Measurements from ENCODE around the gene EIF2S1. TPM values are rescaled to one million over a fixed set of nuclear protein-coding genes. Genes with fewer than 3 reads are reported as not detected.

The EIF2S1 gene
- total RNA-seq, 1 experiment from 2014 or later, result 165 TPM

GRCh38 chr14:67426983-67427606, 67.0 kb downstream of the EIF2S1 start:
- Histone ChIP-seq H3K4me1 (ENCODE audit: insufficient read depth, low read length) (peaks cover 2% of the 10 kb centered on the region; the same call in 1 of the 2 replicates), H3T11ph (ENCODE audit: low read length) (no peak overlapping the region), H2BK120ac (ENCODE audit: low read depth, low read length, poor library complexity, severe bottlenecking) (no peak overlapping the region), H2BK5ac (ENCODE audit: insufficient read length, low read length) (no peak overlapping the region), H4K5ac (ENCODE audit: insufficient read length, low read depth, low read length) (no peak overlapping the region), H3K9ac (ENCODE audit: extremely low read depth, insufficient read length, low read length) (no peak overlapping the region), H3K23ac (ENCODE audit: insufficient read length, low read depth, low read length) (no peak overlapping the region), H4K91ac (ENCODE audit: insufficient read length, low read depth, low read length) (no peak overlapping the region), H4K8ac (replicated peaks; ENCODE audit: insufficient read length, low read depth, low read length) (no peak overlapping the region), H2BK12ac (ENCODE audit: insufficient read length, low read depth, low read length) (no peak overlapping the region), H2BK20ac (ENCODE audit: low read depth, low read length, poor library complexity, severe bottlenecking) (no peak overlapping the region), H3K79me1 (ENCODE audit: insufficient read depth, low read depth, low read length, poor library complexity, severe bottlenecking) (no peaks in the 10 kb centered on the region), H2BK15ac (ENCODE audit: low read depth, low read length) (no peak overlapping the region), H3K23me2 (ENCODE audit: insufficient read length, low read depth, low read length, poor library complexity, severe bottlenecking) (no peaks in the 10 kb centered on the region), H3K56ac (ENCODE audit: insufficient read length, low read depth, low read length) (no peak overlapping the region), H3K9me3 (ENCODE audit: control insufficient read depth, low read depth, low read length) (no peaks in the 10 kb centered on the region), H3K79me2 (ENCODE audit: insufficient read depth, low read length) (no peaks in the 10 kb centered on the region), H3K27ac (ENCODE audit: insufficient read length, low read depth, low read length) (no peak overlapping the region), H2AFZ (ENCODE audit: low read length) (no peak overlapping the region), H2AK5ac (ENCODE audit: insufficient read length, low read length) (no peak overlapping the region), H3K4ac (ENCODE audit: low read depth, low read length) (no peak overlapping the region), H3K14ac (ENCODE audit: insufficient read depth, low read length) (no peak overlapping the region), H3K27me3 (ENCODE audit: insufficient read depth, low read length) (no peaks in the 10 kb centered on the region), H3K18ac (ENCODE audit: insufficient read length, low read depth, low read length) (no peak overlapping the region), H3K4me2 (ENCODE audit: insufficient read depth, insufficient read length, low read length) (no peak overlapping the region), H4K20me1 (ENCODE audit: control insufficient read depth, insufficient read depth, insufficient read length) (no peaks in the 10 kb centered on the region)
- peak; percentile 86 for TF ChIP-seq CTCF (conservative IDR thresholded peaks at IDR 0.05)
- no peak overlapping the region; a peak in 1 of 5 replicates for H3K4me3 Mint-ChIP-seq
- H3K36me3 Mint-ChIP-seq (ENCODE audit: insufficient read depth in 1 of 3, low read depth in 3 of 3), result no peaks in the 10 kb centered on the region
- no peaks in the 10 kb centered on the region; the same call in 1 of the 2 replicates for H3K27me3 Mint-ChIP-seq (ENCODE audit: low read depth)
- peaks cover 19 to 23% of the 10 kb centered on the region in 2 experiments for H3K4me1 Mint-ChIP-seq
- H3K9me3 Mint-ChIP-seq, result no peaks in the 10 kb centered on the region
- H3K27ac Mint-ChIP-seq, result peak overlapping the region in 2 of 3 experiments; percentile 14 to 84; a peak in 1 of 7 replicates
- no CpG with 5 or more reads among the region's 30 CpGs for WGBS (ENCODE audit: extremely low coverage, insufficient read length, low lambda C conversion rate)
- peak; percentile 90 for DNase-seq
